Measurements from ENCODE around the gene ABHD12.
A peak's percentile ranks its signal among the peaks of the same experiment; 100 is the strongest.

- TF ChIP-seq CTCF (conservative IDR thresholded peaks at IDR 0.05 in 1 of 2, IDR thresholded peaks at IDR 0.05 in 1 of 2; ENCODE audit: low read depth in 1 of 2, low read length in 2 of 2) (peak; percentile 56 to 57), EZH2 (IDR thresholded peaks at IDR 0.05; ENCODE audit: low read length, missing control alignments) (no peak)
These were observed 53.8 kb downstream of the ABHD12 start for GRCh38 chr20:25336561-25337422.
